HG03558 (cell line): ENCODE measurements around the gene ENDOD1.

ENCODE experiments used
- ATAC-seq: cut with Tn5 transposase; IDR thresholded peaks from one replicate; pipeline ENCODE4 v1.9.1; 2021; ENCODE audit warnings: moderate number of reproducible peaks; ENCODE audit not compliant: unreplicated experiment; ENCODE audit errors: extremely low read depth

The ENDOD1 gene

GRCh38 chr11:95163106-95163505, 73.5 kb downstream of the ENDOD1 start:
- no peak for ATAC-seq

- no peak for ATAC-seq
Measured at GRCh38 chr11:95165638-95166037, 76.0 kb downstream of the ENDOD1 start.

- ATAC-seq, result no peak
Measured at GRCh38 chr11:95166781-95167180, 77.1 kb downstream of the ENDOD1 start.

GRCh38 chr11:95170294-95170693, 80.6 kb downstream of the ENDOD1 start:
- no peak for ATAC-seq

GRCh38 chr11:95175818-95176380, 86.3 kb downstream of the ENDOD1 start:
- ATAC-seq, result no peak
